GM12891 (cell line): ENCODE data around the gene CELSR1.

Source experiments
- DNase-seq: peaks from one replicate; pipeline ENCODE4 v3.0.0; 2011; ENCODE audit warnings: low spot score; ENCODE audit not compliant: insufficient read length
- FAIRE-seq: peaks from 2 replicates; lab custom pipeline; 2011; peaks lifted over from hg19 to GRCh38; lab: Jason Lieb, UNC
- PAX5 ChIP-seq: IDR thresholded peaks from 2 replicates; pipeline ENCODE4 v1.6.1; 2011; ENCODE audit warnings: low read length, moderate library complexity, mild to moderate bottlenecking; ENCODE audit not compliant: insufficient read depth, severe bottlenecking
- POLR2A ChIP-seq: IDR thresholded peaks from 2 replicates; pipeline ENCODE4 v1.6.1; 2011; ENCODE audit warnings: low read depth, low read length, control low read depth
- POLR2AphosphoS5 ChIP-seq: IDR thresholded peaks from 2 replicates; pipeline ENCODE4 v1.6.1; 2011; ENCODE audit warnings: low read depth, low read length, control low read depth
- POU2F2 ChIP-seq: IDR thresholded peaks from 2 replicates; pipeline ENCODE4 v1.6.1; 2011; ENCODE audit warnings: low read depth, mild to moderate bottlenecking, control low read depth, low read length, moderate library complexity
- SPI1 ChIP-seq: IDR thresholded peaks from 2 replicates; pipeline ENCODE4 v1.6.1; 2011; ENCODE audit warnings: low read depth, low read length, control low read depth
- TAF1 ChIP-seq: IDR thresholded peaks from 2 replicates; pipeline ENCODE4 v1.6.1; 2011; ENCODE audit warnings: low read depth, low read length, control low read depth

The CELSR1 gene

GRCh38 chr22:46351131-46351735, 186.2 kb downstream of the CELSR1 start:
- DNase-seq (no peak), FAIRE-seq (no peak)
- TF ChIP-seq POLR2AphosphoS5: no peak
- TF ChIP-seq TAF1: no peak
- no peak for TF ChIP-seq POU2F2
- no peak for TF ChIP-seq PAX5
- no peak for TF ChIP-seq POLR2A
- TF ChIP-seq SPI1: no peak

DNA sequence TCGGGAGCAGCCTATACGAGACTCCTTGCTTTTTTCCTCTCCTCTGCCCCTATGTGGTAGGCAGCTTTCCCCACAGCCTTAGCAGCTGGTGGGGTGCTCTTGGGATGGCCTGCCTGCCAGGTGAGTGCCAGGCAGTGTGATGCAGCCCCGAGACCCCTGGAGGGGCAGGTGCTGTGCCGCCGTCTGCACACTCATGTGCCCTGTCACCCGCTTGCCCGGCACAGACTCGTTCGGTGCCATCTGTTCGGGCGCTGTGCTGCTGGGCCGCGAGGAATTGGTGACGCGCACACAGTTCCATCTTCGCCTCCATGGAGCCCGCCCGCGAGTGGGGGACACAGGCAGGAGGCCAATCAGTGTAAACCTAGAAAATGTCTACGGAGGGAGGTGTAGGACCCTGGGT, 186.8 kb downstream of the CELSR1 start:
- no peak for DNase-seq
- no peak for FAIRE-seq

GRCh38 chr22:46350121-46350520, 187.3 kb downstream of the CELSR1 start:
- FAIRE-seq (no peak), DNase-seq (no peak)
- TF ChIP-seq PAX5 (no peak), POU2F2 (no peak), TAF1 (no peak), POLR2AphosphoS5 (no peak), POLR2A (no peak), SPI1 (no peak)

More for the DNA sequence above, 186.8 kb downstream of the CELSR1 start:
- TF ChIP-seq POU2F2 (no peak), POLR2AphosphoS5 (no peak), PAX5 (no peak), SPI1 (no peak), POLR2A (no peak), TAF1 (no peak)

DNA sequence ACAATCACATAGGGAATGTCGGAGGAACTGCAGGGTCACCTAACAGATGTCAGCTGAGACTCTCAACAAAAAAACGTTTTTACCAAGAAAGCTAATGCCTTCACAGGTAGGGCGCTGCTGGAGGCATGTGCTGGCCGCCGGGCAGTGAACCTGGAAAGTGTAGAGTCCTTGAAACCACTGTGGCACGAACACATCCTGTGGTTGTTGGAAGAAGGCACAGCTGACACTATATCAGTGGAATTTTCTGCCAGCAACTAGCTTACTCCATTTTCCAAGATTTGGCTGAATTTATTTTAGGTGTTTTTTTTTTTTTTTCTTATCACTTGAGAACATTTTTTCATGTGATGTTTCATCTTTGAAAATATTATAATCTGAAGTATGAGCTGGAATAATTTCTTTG, 187.7 kb downstream of the CELSR1 start:
- TF ChIP-seq TAF1: no peak
- TF ChIP-seq SPI1: no peak
- TF ChIP-seq PAX5: no peak
- no peak for TF ChIP-seq POU2F2
- no peak for TF ChIP-seq POLR2AphosphoS5
- TF ChIP-seq POLR2A: no peak
- DNase-seq: no peak
- no peak for FAIRE-seq

GRCh38 chr22:46349238-46349637, 188.2 kb downstream of the CELSR1 start:
- TF ChIP-seq PAX5: no peak
- TF ChIP-seq POLR2A: no peak
- TF ChIP-seq POU2F2: no peak
- TF ChIP-seq SPI1: no peak
- TF ChIP-seq TAF1: no peak
- TF ChIP-seq POLR2AphosphoS5: no peak
- FAIRE-seq: no peak
- DNase-seq: no peak

DNA sequence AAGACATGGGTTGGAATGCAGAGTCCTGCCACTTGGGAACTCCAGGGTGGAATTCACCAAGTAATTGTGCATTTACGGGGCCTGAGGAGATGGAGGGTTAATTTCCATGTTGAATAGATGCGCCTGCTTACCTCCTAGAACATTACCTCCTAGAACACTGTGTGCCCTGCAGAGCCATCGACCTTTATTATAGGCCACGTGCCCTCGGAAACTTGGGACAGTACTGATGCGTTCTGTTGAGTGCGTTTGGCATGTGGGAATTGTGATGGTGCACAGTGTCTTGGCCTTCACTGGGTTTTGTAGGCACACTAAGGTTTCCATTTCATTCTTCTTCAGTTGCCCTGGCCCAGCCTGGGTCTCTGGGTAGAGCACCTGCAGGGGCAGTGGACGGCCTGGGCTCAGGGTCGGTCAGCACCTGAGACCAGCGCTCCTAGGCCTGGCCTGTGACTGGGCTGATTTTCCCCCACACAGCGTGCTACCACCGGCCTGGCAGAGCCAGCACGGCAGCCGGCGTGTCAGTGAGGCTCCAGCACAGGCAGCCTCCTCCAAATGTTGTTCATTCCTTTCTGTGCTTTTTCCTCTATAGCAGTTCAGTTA, 189.2 kb downstream of the CELSR1 start:
- TF ChIP-seq SPI1 (no peak), PAX5 (no peak), POU2F2 (no peak), POLR2A (no peak), POLR2AphosphoS5 (no peak), TAF1 (no peak)
- no peak for FAIRE-seq
- no peak for DNase-seq

DNA sequence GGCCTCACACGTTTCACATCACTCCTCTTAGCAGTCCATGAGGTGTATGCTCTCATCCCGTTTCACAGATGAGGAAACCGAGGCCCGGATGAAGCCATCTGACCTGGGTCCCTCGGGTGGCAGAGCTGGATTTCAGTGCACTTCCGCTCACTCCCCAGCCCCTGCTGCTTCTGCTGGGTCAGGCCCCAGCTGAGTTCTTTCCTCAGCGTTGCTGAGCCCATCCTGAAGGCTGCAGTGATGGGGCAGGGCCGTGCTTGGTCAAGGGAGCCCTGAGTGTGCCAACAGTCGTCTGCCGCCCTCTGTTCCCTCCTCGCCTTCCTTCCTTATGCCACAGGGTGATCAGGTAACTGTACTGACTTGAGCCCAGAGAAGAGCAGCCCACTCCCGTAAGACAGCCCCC, 189.8 kb downstream of the CELSR1 start:
- FAIRE-seq (no peak), DNase-seq (no peak)
- TF ChIP-seq TAF1 (no peak), POLR2AphosphoS5 (no peak)

GRCh38 chr22:46346680-46347405, 190.6 kb downstream of the CELSR1 start:
- TF ChIP-seq POU2F2 (no peak), POLR2AphosphoS5 (no peak), TAF1 (no peak), SPI1 (no peak), PAX5 (no peak)
- FAIRE-seq (no peak), DNase-seq (no peak)

GRCh38 chr22:46340676-46341075, 196.7 kb downstream of the CELSR1 start:
- no peak for DNase-seq
- FAIRE-seq: no peak
- TF ChIP-seq POU2F2: no peak
- no peak for TF ChIP-seq TAF1
- TF ChIP-seq POLR2A: no peak
- TF ChIP-seq POLR2AphosphoS5: no peak
- no peak for TF ChIP-seq PAX5
- TF ChIP-seq SPI1: no peak
